T47D (cell line): ENCODE results near the gene DCK.
"Not testable (repeated sequence)": the region's sequence is repeated elsewhere in the genome, so short reads cannot be mapped to it uniquely, and the experiment has no call there.

Experiments used
- DNase-seq, 2 experiments: peaks; one replicate each; pipeline versions ENCODE4 v3.0.0 to v3.0.0-alpha.2; 2011 to 2012; ENCODE audit warnings: low read depth in 1 of 2, low spot score in 1 of 2
- JUND ChIP-seq: IDR thresholded peaks from 2 replicates; pipeline ENCODE4 v1.6.1; 2012; ENCODE audit warnings: low read depth
- in situ Hi-C: cut with HindIII; loops from 2 replicates; pipeline ENCODE4 v1.10.0; 2016; ENCODE audit warnings: low sequenced_read_pairs, low pct_unique_long_range_greater_than_20kb

Gene DCK

DNA sequence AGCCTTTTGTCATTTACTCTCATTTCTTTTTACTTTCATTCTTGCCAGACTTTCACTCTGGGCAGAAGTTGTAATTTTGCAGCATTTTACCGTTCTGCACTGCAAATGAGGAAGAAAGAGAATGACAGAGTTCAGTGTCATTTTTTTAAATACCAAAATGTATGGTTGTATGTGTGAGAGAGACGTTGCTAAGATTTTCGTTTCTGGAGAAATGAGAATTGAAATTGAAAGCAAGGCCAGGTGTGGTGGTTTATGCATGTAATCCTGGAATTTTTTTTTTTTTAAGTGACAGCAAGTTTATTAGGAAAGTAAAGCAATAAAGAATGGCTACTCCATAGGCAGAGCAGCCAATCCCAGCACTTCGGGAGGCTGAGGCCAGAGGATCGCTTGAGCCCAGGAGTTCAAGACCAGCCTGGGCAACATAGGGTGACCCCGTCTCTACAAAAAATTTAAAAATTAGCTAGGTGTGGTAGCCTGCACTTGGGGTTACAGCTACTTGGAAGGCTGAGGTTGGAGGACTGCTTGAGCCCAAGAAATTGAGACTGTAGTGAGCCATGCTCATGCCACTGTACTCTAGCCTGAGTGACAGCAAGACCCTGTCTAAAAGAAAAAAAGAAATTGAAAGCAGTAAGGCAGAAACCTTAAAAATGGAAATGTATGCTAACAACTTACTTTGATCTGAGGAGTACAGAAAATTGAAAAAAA lies 12.9 kb downstream of the DCK start:
- TF ChIP-seq JUND: no peak
- in situ Hi-C loops: no loop called here
- DNase-seq: no peak

DNA sequence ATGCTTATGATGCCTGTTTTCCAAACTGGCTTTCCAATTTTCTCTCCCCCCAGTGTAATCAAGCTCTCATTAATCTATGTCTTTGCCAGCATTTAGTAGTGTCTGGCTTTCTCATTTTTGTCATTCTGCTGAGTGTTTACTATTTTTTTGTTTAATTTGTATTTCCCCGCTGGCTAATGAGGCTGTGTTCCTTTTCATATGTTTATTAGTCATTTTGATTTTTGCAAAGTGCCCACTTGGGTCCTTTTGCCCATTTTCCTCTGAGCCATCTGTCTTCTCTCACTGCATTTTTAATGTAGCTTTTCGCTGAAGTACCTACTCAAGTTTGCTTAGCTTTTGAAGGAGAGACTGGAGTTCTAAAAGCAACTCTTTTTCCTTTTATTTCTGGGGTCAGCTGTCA lies 14.7 kb downstream of the DCK start:
- TF ChIP-seq JUND: no peak
- DNase-seq: no peak
- in situ Hi-C loops: no loop called here

DNA sequence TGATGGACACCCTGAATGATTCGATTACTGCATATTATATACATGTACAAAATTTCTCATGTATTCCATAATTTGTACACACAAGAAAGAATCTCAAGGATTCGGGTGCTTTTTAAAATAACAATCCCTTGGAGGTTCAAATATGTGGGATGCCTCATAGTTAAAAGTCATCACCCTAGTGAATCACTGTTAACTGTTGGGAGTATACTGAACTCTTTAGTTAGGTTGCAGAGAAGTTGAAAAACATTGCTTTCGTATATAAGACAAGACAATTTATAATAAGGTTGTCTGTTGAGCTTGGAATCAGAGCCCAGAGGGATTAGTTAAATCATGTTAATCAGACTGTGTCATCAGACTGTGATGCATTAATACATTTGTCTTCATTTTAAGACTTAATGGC lies 15.6 kb downstream of the DCK start:
- in situ Hi-C loops: no loop called here
- no peak for DNase-seq
- no peak for TF ChIP-seq JUND

DNA sequence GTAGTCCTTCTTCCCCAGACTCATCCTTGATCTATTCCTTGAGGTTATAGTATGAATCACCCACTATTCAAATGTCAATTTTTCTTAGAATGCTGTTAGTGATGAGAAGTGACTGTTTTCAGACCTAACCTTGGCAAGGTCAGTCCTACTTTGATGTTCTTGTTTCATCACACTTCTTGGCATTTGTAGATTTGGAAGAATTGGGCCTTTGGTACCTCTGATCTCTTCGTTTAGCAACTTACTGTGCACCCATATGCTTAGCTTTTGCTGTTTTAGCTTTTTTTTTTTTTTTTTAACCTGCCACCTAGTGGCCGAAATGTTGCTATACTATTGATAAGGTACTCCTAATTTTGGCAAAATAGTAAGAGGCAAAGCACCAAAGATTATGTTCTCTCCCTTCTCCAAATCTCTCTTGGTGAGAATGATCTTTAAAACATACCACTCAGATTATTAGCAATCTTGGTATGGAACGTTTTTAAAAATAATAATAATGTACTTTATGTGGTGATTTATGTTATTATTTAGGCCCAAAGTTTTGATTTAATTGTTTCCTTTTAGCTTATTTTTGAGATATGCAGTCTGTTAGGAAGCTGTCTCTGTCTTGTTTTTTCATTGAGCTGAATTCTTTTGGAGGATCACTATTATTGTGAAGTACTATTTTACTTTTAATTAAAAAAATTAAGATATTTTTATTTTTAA lies 16.6 kb downstream of the DCK start:
- no peak for TF ChIP-seq JUND
- peak; percentile 24 to 51 for DNase-seq
- in situ Hi-C loops: no loop called here

DNA sequence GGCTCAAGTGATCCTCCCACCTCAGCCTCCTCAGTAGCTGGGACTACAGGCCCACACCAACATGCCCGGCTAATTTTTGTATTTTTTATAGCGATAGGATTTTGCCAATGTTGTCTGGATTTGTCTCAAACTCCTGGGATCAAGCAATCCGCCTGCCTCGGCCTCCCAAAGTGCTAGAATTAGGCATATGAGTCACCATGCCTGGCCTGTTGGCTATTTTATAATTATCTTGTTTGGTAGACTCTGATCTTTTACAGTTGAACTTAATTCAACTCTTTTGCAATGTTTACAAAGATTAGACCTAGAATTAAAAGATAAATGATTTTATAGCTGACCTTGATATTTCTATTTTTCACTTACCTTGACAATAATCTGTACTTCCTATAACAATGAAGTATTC lies 18.0 kb downstream of the DCK start:
- no peak for TF ChIP-seq JUND
- in situ Hi-C loops: no loop called here

DNA sequence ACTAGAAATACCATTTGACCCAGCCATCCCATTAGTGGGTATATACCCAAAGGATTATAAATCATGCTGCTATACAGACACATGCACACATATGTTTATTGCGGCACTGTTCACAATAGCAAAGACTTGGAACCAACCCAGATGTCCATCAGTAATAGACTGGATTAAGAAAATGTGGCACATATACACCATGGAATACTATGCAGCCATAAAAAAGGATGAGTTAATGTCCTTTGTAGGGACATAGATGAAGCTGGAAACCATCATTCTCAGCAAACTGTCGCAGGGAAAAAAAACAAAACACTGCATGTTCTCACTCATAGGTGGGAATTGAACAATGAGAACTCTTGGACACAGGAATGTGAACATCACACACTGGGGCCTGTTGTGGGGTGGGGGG lies 23.9 kb downstream of the DCK start:
- DNase-seq, in situ Hi-C loops: not testable (repeated sequence)

More for the DNA sequence above, 18.0 kb downstream of the DCK start:
- no peak for DNase-seq

DNA sequence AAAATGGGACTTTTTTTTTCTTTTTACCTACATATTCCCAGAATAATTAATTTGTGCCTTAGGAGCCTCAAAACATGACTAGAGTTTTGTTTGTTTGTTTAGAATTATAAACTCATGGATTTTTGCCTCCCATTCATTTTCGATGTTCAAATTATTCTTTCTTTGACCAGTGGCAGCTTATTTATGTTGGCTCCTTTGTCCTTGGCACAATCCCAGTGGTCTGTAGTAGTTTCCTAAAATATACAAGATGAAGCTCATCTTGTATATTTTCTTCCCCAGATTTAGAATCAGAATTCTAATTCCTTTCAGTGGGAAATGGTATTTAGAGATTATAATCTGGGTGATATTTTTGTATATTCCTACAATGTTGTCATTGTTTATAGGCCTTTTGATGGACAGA lies 27.2 kb downstream of the DCK start:
- TF ChIP-seq JUND: no peak
- no peak for DNase-seq
- in situ Hi-C loops: no loop called here

DNA sequence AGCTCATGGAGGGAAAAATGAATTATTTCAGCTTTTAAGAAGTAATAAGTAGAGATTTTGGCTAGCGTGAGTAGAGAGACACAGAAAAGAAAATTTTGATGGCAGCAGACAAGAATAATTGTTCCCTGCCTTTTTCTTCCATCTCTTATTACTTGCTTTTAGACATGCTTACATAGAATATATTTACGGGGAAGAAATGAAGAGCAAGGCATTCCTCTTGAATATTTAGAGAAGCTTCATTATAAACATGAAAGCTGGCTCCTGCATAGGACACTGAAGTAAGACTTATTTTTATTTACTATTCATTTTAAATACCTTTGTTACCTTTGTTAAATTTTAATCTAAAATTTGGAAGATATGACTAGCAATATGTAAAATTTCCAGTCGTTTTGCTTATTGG lies 32.2 kb downstream of the DCK start:
- no peak for DNase-seq
- no peak for TF ChIP-seq JUND
- in situ Hi-C loops: no loop called here

DNA sequence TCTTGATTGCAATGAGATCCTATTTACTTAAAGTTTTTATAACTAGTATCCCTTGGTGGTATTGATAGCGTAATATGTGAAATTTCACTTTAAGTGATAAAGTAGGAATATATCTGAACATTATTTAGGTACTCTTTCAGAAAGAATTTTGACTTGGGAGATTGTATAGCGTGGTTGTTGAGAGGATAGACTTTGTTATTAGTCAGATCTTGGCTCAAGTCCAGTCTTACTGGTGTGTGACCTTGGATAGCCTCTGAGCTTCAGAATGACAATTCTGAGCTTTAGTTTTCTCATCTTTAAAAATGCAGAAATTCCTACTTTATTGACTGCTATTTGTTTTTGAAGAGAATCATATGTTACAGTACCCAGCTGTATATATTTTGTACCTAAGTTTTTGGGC lies 32.6 kb downstream of the DCK start:
- in situ Hi-C loops: no loop called here
- no peak for DNase-seq

DNA sequence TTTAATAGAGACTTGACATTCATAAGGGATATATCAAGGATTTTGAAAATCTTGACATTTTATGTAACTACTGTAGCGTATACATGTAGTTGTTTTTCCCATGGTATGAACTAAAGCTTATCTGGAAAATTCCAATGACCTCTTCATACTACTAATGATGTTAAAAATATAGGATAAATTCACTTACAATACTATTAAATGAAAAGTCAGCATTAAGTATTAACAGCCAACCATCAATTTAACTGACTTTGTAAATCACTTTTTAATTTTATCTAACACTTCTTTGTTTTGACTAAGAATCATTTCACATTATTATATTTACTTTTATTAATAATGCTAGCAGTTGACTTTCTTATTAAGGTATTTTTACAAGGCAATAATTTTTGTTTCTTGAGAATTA lies 34.2 kb downstream of the DCK start:
- in situ Hi-C loops: no loop called here
- no peak for TF ChIP-seq JUND
- no peak for DNase-seq

More for the DNA sequence above, 32.6 kb downstream of the DCK start:
- no peak for TF ChIP-seq JUND

DNA sequence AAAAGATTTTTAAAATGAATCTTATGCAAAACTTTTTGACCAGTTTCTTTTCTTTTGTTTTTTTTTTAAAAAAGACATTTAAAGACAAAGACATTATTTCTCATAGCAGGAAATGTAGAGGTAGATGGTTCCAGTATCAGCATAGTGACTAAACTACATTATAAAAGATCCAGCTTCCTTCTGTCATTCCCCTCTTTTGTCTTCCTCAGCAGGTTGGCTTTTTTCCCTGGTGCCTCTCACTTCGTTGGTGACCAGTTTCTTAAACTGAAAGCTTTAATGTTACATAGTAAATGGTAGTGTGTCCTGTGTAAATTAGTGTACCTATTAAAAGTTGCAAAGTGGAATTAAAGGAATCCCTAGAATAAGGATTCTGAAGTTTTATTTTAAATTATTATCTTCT lies 36.1 kb downstream of the DCK start:
- TF ChIP-seq JUND: no peak
- no peak for DNase-seq
- in situ Hi-C loops: no loop called here

DNA sequence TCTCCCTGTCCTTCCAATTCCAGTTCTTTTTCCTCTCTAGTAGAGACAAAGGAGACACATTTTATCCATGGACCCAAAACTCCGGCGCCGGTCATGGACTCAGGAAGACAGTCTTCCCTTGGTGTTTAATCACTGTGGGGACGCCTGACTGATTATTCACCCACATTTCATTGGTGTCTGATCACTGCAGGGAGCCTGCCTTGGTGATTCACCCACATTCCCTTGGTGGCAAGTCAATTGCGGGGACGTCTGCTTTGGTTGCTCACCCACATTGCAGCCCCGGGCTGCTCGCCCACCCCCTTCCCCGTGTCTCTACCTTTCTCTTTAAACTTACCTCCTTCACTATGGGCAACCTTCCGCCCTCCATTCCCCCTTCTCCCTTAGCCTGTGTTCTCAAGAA lies 38.7 kb downstream of the DCK start:
- in situ Hi-C loops, DNase-seq: not testable (repeated sequence)

DNA sequence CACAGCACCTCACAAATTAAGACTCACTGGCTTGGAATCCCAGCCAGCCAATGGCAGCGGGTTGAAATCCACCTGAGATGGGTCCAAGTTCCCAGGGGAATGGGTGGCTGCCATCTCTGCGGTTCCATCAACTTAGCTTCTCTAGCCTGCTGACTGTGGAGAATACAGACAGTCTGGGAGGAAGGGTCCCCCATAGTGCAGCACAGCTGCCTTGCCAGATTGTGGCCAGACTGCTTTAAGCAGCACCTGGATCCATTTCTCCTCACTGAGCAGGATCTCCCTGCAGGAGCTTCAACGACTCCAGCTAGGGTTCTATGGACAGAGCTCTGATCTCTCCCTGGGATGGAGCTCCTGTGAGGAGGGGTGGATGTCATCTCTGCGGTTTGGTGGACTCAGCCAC lies 51.8 kb downstream of the DCK start:
- TF ChIP-seq JUND: no peak
- in situ Hi-C loops: no loop called here
- DNase-seq: no peak

DNA sequence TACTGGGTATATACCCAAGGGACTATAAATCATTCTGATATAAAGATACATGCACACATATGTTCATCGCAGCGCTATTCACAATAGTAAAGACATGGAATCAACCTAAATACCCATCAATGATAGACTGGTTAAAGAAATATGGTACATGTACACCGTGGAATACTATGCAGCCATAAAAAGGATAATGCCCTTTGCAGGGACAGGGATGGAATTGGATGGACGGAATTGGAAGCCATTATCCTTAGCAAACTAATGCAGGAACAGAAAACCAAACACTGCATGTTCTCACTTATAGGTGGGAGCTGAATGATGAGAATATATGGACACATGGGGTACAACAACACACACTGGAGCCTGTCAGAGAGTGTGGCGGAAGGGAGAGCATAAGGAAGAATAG lies 55.9 kb downstream of the DCK start:
- TF ChIP-seq JUND: no peak
- DNase-seq: no peak
- in situ Hi-C loops: no loop called here
